ENCODE measurements around the gene COL4A2. TPM values are rescaled to one million over a fixed set of nuclear protein-coding genes. Genes with fewer than 3 reads are reported as not detected.

COL4A2 gene
- total and polyA plus RNA-seq, 12 donors = 70.9 to 1,589 (median 171) TPM

DNA sequence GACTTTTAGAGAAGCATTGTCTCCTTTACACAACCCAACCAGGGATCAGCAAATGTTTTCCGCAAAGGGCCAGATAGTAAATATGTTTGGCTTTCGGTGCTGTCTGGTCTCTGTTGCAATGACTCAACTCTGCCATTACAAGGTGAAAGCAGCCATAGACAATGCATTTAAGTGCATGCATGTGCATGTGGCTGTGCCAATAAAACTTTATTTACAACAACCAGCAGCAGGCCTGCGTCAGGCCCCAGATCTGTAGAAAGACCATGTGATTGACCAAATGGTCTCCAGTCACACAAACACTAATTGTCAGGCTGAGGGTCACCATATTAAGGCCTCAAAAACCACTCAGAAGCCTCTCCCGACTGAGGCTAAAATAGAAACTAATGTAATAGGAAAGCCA is 246.3 kb downstream of the COL4A2 start:
- no peaks in the 10 kb centered on the region for H3K9me3 ChIP-seq (replicated peaks in 1 of 3)
- 71 to 73% (median 72%) methylated on average over 4 of the region's 4 CpGs for WGBS, 4 donors
- H3K36me3 ChIP-seq (replicated peaks in 1 of 2) = no peaks in the 10 kb centered on the region
- intact Hi-C loops (cut with DNase I) = no loop called here
- TF ChIP-seq, protein P1, sequence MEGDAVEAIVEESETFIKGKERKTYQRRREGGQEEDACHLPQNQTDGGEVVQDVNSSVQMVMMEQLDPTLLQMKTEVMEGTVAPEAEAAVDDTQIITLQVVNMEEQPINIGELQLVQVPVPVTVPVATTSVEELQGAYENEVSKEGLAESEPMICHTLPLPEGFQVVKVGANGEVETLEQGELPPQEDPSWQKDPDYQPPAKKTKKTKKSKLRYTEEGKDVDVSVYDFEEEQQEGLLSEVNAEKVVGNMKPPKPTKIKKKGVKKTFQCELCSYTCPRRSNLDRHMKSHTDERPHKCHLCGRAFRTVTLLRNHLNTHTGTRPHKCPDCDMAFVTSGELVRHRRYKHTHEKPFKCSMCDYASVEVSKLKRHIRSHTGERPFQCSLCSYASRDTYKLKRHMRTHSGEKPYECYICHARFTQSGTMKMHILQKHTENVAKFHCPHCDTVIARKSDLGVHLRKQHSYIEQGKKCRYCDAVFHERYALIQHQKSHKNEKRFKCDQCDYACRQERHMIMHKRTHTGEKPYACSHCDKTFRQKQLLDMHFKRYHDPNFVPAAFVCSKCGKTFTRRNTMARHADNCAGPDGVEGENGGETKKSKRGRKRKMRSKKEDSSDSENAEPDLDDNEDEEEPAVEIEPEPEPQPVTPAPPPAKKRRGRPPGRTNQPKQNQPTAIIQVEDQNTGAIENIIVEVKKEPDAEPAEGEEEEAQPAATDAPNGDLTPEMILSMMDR (IDR thresholded peaks at IDR 0.05) = no peak
- TF ChIP-seq POLR2A (IDR thresholded peaks at IDR 0.05) = no peak
- peak overlapping the region in 3 of 5 donors; percentile 11 to 25 (median 23) for H3K27ac ChIP-seq
- H3K4me3 ChIP-seq = no peak overlapping the region
- DNase-seq = no peak
- H3K4me1 ChIP-seq (replicated peaks in 1 of 2) = peaks cover 34 to 68% of the 10 kb centered on the region in 2 donors
- H3K27me3 ChIP-seq = no peaks in the 10 kb centered on the region

DNA sequence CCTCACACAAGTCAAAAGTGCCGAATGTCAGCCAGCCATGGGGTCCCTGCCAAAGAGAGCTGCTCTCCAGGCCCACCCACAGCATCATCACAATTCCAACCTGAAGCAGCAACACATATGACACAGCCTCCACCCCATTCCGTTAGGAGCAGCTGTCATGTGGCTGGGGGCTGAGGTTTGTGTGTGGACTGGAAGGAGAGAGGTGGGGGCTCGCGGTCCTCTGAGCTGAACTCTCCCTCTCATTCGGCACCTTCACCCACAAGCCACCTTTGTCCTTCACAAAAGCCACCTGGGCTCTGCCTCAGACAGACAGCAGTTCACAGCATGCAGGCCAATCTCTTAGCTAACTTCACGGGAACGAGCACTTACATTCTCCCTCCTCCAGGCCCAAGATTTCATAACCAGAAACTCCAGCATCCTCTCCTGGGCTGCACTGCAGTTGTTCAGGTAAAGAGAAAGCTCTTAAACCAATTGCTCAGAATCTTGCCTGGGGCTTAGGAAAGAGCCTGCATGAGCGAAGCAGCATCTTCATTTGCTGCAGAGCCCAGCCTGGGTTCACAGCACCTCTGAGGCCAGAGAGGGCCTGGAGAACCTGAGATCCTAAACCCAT is 247.2 kb downstream of the COL4A2 start:
- TF ChIP-seq, protein P1 (IDR thresholded peaks at IDR 0.05) = no peak
- no peak for TF ChIP-seq POLR2A (IDR thresholded peaks at IDR 0.05)
- Histone ChIP-seq H3K4me1 (replicated peaks in 1 of 2) (peaks cover 39 to 74% of the 10 kb centered on the region in 2 donors), H3K27ac (peak overlapping the region in 2 of 5 donors; percentile 81 to 95), H3K27me3 (no peaks in the 10 kb centered on the region), H3K9me3 (replicated peaks in 1 of 3) (no peaks in the 10 kb centered on the region), H3K4me3 (no peak overlapping the region), H3K36me3 (replicated peaks in 1 of 2) (no peaks in the 10 kb centered on the region)
- intact Hi-C loops (cut with DNase I) = no loop called here
- 80 to 89% (median 82%) methylated on average over 8 of the region's 8 CpGs for WGBS, 4 donors
- DNase-seq = no peak

DNA sequence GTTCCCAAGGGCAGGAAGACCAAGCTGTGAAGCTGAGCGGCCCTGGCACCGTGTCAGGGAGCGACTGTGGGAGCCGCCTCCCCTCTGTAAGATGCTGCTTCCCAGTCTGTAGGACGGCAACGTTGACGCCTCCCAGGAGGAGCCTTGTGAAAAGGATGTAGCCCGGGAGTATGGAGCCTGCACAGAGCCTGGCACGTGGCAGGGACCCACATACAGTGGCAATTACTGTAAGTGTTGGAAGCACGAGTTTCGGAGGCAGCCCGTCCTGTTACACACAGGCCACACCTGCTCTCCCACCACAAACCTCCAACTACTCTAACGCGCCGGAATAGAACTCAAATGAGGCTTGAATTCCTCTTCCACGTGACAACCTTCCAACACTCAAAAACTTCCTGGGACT is 247.9 kb downstream of the COL4A2 start:
- intact Hi-C loops (cut with DNase I) = no loop called here
- DNase-seq = no peak
- Histone ChIP-seq H3K4me1 (replicated peaks in 1 of 2) (peaks cover 45 to 79% of the 10 kb centered on the region in 2 donors), H3K9me3 (replicated peaks in 1 of 3) (no peaks in the 10 kb centered on the region), H3K36me3 (replicated peaks in 1 of 2) (no peaks in the 10 kb centered on the region), H3K27me3 (no peaks in the 10 kb centered on the region), H3K4me3 (no peak overlapping the region), H3K27ac (peak overlapping the region in 2 of 5 donors; percentile 81 to 95)
- no peak for TF ChIP-seq POLR2A (IDR thresholded peaks at IDR 0.05)
- TF ChIP-seq, protein P1 (IDR thresholded peaks at IDR 0.05) = no peak
- WGBS, 4 donors = 62 to 79% (median 74%) methylated on average over 11 to 15 of the region's 16 CpGs

DNA sequence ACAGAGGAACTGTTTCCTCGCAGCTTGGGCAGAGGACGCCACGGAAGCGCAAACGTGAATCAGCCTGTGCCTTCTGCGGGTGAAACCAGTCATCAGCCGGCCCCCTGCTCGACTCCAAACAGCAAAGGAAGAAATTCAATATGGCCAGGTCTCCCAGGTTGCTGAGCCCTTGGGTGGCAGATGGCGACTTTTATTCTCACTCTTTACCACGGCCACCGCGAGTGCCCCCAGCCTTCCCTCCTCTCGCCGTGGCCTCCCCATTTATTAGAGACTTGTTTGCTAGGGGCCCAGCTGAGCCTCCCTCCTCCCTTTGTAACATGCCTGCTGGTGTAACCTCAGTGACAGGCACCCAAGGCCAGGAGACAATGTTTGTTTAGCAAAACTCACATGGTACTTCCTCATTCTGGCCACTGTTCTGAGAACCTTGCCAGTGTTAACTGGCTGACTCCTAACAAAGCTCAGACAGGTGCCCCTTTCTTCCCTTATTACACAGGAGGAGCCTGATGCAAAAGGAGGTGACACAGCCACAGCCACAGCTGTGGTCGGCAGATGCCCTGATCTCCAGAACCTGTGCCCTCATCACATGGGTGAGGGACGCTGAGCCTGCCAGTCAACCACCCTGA is 248.6 kb downstream of the COL4A2 start:
- TF ChIP-seq, protein P1 (IDR thresholded peaks at IDR 0.05) = no peak
- TF ChIP-seq POLR2A (IDR thresholded peaks at IDR 0.05) = peak in 1 of 2 donors; percentile 31
- 64 to 78% (median 72%) methylated on average over 14 to 16 of the region's 16 CpGs for WGBS, 4 donors
- no peaks in the 10 kb centered on the region for H3K36me3 ChIP-seq (replicated peaks in 1 of 2)
- no peak overlapping the region for H3K4me3 ChIP-seq
- H3K27ac ChIP-seq = peak overlapping the region in 4 of 5 donors; percentile 29 to 95 (median 70)
- H3K9me3 ChIP-seq (replicated peaks in 1 of 3) = no peaks in the 10 kb centered on the region
- H3K4me1 ChIP-seq (replicated peaks in 1 of 2) = peaks cover 49 to 77% of the 10 kb centered on the region in 2 donors
- peak in 6 of 7 donors; percentile 62 to 80 (median 70) for DNase-seq
- H3K27me3 ChIP-seq = no peaks in the 10 kb centered on the region
- intact Hi-C loops (cut with DNase I) = no loop called here
